Medulla oblongata (tissue), 1 donor: Measurements from ENCODE around the gene MAPK7.
"Not testable (repeated sequence)": the region's sequence is repeated elsewhere in the genome, so short reads cannot be mapped to it uniquely, and the experiment has no call there.

Experiments used
- DNase-seq: peaks from one replicate; pipeline ENCODE4 v3.0.0-alpha.2; 2015; ENCODE audit errors: extremely low spot score

MAPK7 gene

DNA sequence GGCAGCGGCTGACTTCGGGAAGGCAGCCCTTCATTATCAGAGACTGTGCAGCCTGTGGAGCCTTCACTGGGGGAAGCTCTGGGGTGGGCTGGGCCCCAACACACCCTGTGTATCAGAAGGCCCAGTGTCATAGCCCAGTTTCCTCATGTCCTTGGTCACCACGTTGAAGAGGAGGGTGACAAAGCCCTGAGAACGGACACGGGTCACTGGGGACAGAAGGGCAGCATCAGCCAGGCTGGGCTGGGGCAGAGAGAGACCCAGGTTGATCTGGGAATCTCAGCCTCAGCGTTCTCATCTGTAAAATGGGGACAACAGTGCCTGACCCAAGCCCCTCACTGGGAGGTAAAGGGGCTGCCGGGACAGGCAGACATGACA lies 35.1 kb upstream of the MAPK7 start:
- no peak for DNase-seq

DNA sequence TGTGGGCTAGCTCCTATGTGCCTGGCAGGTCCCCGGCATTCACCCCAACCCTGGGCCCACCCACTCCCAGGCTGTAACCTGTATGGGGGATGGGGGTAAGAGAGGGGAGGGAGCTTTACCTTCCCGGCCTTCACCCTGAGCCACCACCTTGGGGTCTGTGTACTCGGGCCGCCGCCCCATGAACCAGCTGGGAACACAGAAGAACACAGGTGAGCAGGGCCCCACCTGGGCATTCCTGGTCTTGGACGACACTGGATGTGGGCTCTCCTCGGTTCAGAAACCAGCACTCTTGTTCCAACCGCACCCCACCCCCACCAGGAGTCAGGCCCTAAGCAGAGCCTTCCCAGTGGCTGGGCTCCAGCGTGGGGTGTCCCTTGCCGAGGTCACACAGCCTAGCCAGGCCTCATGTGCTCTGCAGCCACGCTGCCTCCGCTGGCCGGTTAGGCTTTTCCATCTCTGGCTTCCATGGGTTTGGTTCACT lies 34.6 kb upstream of the MAPK7 start:
- DNase-seq: no peak

- no peak for DNase-seq
These were observed 33.8 kb upstream of the MAPK7 start for GRCh38 chr17:19344311-19345066.

GRCh38 chr17:19345067-19345460 lies 33.2 kb upstream of the MAPK7 start:
- no peak for DNase-seq

GRCh38 chr17:19345486-19346350 lies 32.6 kb upstream of the MAPK7 start:
- DNase-seq: no peak

DNA sequence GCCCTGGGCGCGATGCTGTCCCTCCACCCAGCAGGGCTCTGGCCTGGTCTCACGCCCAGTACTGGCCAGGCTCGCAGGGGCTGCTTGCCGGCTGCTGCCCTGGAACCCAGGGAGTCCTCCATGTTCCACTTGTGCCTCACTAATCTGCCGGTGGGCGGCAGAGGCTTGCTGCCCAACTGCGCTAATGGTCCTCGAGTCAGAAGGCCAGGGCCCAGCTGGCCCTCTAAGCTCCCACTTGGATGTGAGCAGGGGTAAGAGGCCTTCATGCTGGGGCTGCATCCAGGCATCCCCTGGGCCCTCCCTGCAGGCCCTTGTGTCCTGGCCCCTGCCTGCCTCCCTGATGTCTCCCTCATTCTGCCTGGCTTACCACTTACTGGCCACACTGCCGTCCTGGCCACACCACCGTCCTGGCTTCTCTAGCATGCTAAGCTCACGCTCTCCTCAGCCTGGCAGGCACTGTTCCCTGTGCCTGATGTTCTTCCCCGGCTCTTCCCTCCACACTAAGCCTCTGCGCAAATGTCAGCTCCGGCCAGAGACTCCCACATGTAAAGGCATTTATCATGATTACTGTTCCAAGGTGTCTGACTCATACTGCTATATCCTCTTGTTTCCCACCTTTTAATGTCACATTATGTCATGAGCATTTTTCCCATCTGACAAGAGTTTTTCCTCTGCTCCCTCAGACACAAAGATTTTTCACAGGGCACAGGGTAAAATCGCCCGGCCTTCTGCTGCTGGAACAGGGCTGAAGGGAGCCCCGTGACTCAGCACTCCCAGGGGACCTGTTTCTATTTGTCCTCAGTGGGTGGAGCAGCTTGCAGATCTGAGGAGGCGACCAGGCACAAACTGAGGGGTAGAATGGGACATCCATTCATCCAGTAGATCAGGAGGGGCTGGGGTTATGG lies 31.7 kb upstream of the MAPK7 start:
- no peak for DNase-seq

DNA sequence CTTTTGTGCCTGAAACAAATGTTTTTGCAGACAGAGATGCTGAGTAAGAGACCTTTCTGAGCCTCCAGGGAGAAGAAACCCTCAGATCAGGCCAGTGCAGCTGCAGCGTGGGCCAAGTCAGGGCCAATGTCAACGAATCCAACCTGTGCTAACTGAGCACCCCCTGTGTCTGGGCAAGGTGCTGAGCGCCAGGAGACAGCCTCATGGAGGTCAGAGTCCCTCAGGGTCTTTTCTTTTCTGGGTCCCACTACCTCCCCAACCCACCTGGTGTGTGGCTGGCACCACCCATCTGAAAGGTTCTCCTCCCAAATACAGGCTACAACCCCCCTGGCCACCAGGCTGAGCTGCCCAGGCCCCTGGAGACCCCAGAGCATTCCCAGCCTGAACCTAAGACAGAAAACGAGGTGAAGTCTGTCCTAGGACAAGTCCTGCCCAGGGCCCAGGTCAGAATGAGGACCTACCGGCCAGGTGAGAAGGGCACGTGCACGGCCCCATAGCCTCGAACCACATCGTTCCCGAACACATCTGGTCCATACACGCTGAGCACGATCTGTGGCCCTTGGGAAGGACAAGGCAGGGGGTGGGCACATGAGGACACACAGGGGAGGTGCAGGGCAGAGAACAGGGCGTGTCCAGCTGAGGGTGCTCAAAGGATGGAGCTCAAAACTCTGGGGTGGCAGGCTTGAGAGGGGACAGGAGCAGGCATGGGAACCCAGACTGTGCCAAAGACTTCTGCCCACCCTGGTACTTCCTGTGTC lies 30.8 kb upstream of the MAPK7 start:
- DNase-seq: no peak

GRCh38 chr17:19348081-19348650 lies 30.1 kb upstream of the MAPK7 start:
- no peak for DNase-seq

DNA sequence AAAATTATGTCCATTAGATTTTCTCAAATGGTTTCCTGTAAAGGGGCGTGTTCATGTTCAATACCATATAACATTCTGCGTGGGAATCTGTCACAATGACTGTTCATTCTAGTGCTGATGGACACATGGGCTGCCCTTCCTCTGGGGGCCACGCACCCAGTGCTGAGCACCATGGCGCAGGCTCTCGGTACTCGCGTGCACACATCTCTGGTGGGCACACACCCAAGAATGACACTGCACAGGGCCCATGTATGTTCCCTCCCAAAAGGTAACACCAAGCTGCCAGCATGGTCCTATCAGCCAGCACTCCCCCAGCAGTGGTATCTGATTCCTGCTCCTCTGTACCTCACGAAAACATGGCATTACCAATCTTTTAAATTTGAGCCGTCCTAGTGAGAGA lies 29.5 kb upstream of the MAPK7 start:
- no peak for DNase-seq

DNA sequence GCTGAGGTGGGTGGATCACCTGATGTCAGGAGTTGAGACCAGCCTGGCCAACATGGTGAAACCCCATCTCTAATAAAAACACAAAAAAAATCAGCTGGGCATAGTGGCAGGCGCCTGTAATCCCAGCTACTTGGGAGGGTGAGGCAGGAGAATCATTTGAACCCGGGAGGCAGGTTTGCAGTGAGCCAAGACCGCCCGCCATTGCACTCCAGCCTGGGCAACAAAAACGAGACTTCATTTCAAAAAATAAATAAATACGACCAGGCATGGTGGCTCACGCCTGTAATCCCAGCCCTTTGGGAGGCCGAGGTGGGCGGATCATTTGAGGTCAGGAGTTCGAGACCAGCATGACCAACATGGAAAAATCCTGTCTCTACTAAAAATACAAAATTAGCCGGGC lies 24.9 kb upstream of the MAPK7 start:
- not testable (repeated sequence) for DNase-seq

DNA sequence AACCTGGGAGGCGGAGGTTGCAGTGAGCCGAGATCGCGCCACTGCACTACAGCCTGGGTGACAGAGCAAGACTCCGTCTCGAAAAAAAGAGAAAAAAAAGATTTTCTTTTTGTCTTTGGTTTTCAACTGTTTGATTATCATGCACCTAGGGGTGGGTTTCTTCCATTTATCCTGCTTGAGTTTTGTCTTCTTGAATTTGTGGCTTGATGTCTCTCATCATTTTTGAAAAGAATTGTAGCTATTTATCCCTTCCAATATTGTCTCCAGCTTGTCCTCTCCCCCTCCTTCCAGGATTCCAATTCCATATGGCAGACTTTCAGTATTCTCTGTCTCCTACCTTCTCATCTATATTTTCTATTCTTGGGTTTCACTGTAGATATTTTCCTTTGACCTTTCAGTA lies 23.6 kb upstream of the MAPK7 start:
- DNase-seq: no peak

GRCh38 chr17:19357351-19357750 lies 20.9 kb upstream of the MAPK7 start:
- no peak for DNase-seq

GRCh38 chr17:19357761-19358160 lies 20.5 kb upstream of the MAPK7 start:
- no peak for DNase-seq

DNA sequence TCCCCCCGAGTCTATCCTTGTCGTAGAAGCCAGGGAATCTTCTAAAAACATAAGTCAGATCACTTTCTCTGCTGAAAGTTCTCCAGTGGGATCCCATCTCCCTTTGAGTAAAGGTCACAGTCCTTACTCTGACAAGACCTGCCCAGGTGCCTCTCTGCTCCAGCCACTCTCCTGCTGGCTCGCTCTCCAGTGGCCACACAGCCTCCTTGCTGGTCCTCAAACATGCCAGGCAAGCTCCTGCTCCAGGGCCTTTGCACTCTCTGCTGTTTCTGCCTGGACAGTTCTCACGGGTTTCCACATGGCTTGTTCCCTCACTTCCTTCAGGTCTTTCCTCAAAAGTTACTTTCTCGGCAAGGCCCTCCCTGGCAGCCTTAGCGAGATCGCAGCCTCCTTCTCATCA lies 19.1 kb upstream of the MAPK7 start:
- DNase-seq: no peak

GRCh38 chr17:19359856-19360255 lies 18.4 kb upstream of the MAPK7 start:
- DNase-seq: no peak

- no peak for DNase-seq
These were observed 17.5 kb upstream of the MAPK7 start for GRCh38 chr17:19360772-19361171.

- DNase-seq: no peak
These were observed 17.0 kb upstream of the MAPK7 start for GRCh38 chr17:19361326-19361725.

DNA sequence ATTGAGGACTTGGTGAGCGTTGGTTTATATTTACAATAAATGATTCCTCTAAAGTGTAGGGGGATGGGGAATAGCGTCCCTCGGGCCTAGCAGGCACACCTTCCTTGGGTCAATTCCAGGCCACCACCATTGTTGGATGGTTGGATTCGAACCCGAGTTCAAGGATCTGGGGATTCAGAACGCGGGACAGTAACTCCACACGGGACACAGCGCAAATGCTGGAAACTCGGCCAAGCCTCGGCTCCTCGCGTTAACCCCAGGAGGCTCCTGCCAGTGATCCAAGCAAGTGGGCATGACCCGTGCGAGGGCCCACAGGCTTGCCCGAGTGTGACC lies 16.4 kb upstream of the MAPK7 start:
- DNase-seq: no peak

GRCh38 chr17:19362277-19363113 lies 15.8 kb upstream of the MAPK7 start, which contains the start of gene B9D1:
Gene B9D1 (minus strand): TSS chr17:19362723. CDS start chr17:19362569, 154 bp downstream.
- DNase-seq: peak; percentile 94

DNA sequence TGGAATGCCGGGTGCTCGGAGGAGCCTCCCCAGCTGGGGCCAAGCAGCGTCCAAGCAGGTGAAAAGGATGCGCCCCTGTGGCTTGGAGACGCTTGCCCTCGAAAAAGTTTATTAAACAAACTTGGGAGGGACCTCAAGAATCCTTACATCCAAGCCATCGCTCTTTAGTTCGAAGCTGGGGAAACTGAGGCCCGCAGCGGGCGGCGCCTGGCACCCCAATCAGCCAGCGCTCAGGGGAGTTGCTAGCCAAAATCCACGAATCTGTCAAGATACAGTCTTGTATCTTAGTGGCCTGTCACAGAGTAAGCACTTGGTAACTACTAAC lies 15.2 kb upstream of the MAPK7 start:
- DNase-seq: no peak
